ENCODE results near the gene MYCBP. TPM values are rescaled to one million over a fixed set of nuclear protein-coding genes. Genes with fewer than 3 reads are reported as not detected.

Gene MYCBP
- total and polyA plus RNA-seq, 7 donors, result 13.0 to 55.7 (median 18.9) TPM

GRCh38 chr1:38829368-38829767 lies 43.8 kb downstream of the MYCBP start:
- no peak for DNase-seq
- Histone ChIP-seq H3K9me3 (no peaks in the 10 kb centered on the region), H3K36me3 (no peaks in the 10 kb centered on the region), H3K27ac (peak overlapping the region in 1 of 4 donors; percentile 13), H3K27me3 (no peaks in the 10 kb centered on the region), H3K4me3 (no peak overlapping the region), H3K4me1 (peaks cover 0 to 11% (median 8%) of the 10 kb centered on the region in 4 donors)
- intact Hi-C loops (cut with DNase I), result no loop called here
- TF ChIP-seq EP300 (IDR thresholded peaks at IDR 0.05) (no peak), POLR2AphosphoS5 (IDR thresholded peaks at IDR 0.05) (no peak), POLR2A (IDR thresholded peaks at IDR 0.05) (no peak), CTCF (IDR thresholded peaks at IDR 0.05) (no peak)
- 16 to 47% methylated on average over 1 of the region's 1 CpG for WGBS, 2 donors

- intact Hi-C loops (cut with DNase I), result no loop called here
- Histone ChIP-seq H3K4me3 (no peak overlapping the region), H3K9me3 (no peaks in the 10 kb centered on the region), H3K27ac (no peak overlapping the region), H3K4me1 (peaks cover 0 to 11% (median 8%) of the 10 kb centered on the region in 4 donors), H3K27me3 (no peaks in the 10 kb centered on the region), H3K36me3 (no peaks in the 10 kb centered on the region)
- no peak for DNase-seq
- TF ChIP-seq CTCF (IDR thresholded peaks at IDR 0.05) (no peak), POLR2AphosphoS5 (IDR thresholded peaks at IDR 0.05) (no peak), EP300 (IDR thresholded peaks at IDR 0.05) (no peak), POLR2A (IDR thresholded peaks at IDR 0.05) (no peak)
- WGBS, 2 donors, result 54 to 72% methylated on average over 2 of the region's 2 CpGs
Observed at GRCh38 chr1:38827318-38827717, 45.8 kb downstream of the MYCBP start.

- no peak overlapping the region for H3K27ac ChIP-seq
- no peaks in the 10 kb centered on the region for H3K36me3 ChIP-seq
- peaks cover 0 to 11% (median 8%) of the 10 kb centered on the region in 4 donors for H3K4me1 ChIP-seq
- no peaks in the 10 kb centered on the region for H3K9me3 ChIP-seq
- no peak overlapping the region for H3K4me3 ChIP-seq
- no peaks in the 10 kb centered on the region for H3K27me3 ChIP-seq
- intact Hi-C loops (cut with DNase I), result no loop called here
- no peak for DNase-seq
- no peak for TF ChIP-seq POLR2AphosphoS5 (IDR thresholded peaks at IDR 0.05)
Observed at GRCh38 chr1:38826886-38827285, 46.3 kb downstream of the MYCBP start.

- H3K4me3 ChIP-seq, result no peak overlapping the region
- H3K27me3 ChIP-seq, result no peaks in the 10 kb centered on the region
- no peaks in the 10 kb centered on the region for H3K9me3 ChIP-seq
- intact Hi-C loops (cut with DNase I), result no loop called here
- TF ChIP-seq CTCF (IDR thresholded peaks at IDR 0.05) (no peak), EP300 (IDR thresholded peaks at IDR 0.05) (no peak), POLR2AphosphoS5 (IDR thresholded peaks at IDR 0.05) (no peak), POLR2A (IDR thresholded peaks at IDR 0.05) (no peak)
- DNase-seq, result no peak
- no peak overlapping the region for H3K27ac ChIP-seq
- WGBS, 2 donors, result 40 to 71% methylated on average over 3 of the region's 3 CpGs
- peaks cover 0 to 11% (median 8%) of the 10 kb centered on the region in 4 donors for H3K4me1 ChIP-seq
- no peaks in the 10 kb centered on the region for H3K36me3 ChIP-seq
Observed at GRCh38 chr1:38826262-38826661, 46.9 kb downstream of the MYCBP start.

GRCh38 chr1:38820860-38821259 lies 52.3 kb downstream of the MYCBP start:
- no peak for DNase-seq

More at GRCh38 chr1:38820860-38821259, 52.3 kb downstream of the MYCBP start:
- 60 to 78% methylated on average over 1 of the region's 1 CpG for WGBS, 2 donors
- Histone ChIP-seq H3K27ac (no peak overlapping the region), H3K27me3 (peaks cover 27 to 44% (median 41%) of the 10 kb centered on the region in 3 donors), H3K9me3 (no peaks in the 10 kb centered on the region), H3K4me3 (no peak overlapping the region), H3K36me3 (no peaks in the 10 kb centered on the region), H3K4me1 (peaks cover 0 to 14% (median 13%) of the 10 kb centered on the region in 4 donors)
- intact Hi-C loops (cut with DNase I), result no loop called here
- TF ChIP-seq EP300 (IDR thresholded peaks at IDR 0.05), result no peak
- TF ChIP-seq POLR2AphosphoS5 (IDR thresholded peaks at IDR 0.05), result no peak
- no peak for TF ChIP-seq POLR2A (IDR thresholded peaks at IDR 0.05)
- no peak for TF ChIP-seq CTCF (IDR thresholded peaks at IDR 0.05)

Data from sigmoid colon (tissue), 7 donors.